Neural cell (in vitro differentiated cells): ENCODE results near the gene MORC3.

Source experiments
- CTCF ChIP-seq: fragments of 450-650 bp; IDR thresholded peaks from 2 replicates; pipeline ENCODE4 v1.5.1; 2014; ENCODE audit warnings: antibody characterized with exemption, mild to moderate bottlenecking, moderate library complexity; ENCODE audit not compliant: poor library complexity, severe bottlenecking
- EZH2 ChIP-seq: fragments of 200-600, 300-800 bp; shearing (Covaris generic), sonication (generic); IDR thresholded peaks from 2 replicates; pipeline ENCODE4 v1.6.1; 2014; ENCODE audit warnings: antibody characterized with exemption, low read length, borderline replicate concordance, mild to moderate bottlenecking; ENCODE audit not compliant: insufficient read depth, poor library complexity, severe bottlenecking
- POLR2AphosphoS5 ChIP-seq: IDR thresholded peaks from 2 replicates; pipeline ENCODE4 v1.6.1; 2012
- TAF1 ChIP-seq: IDR thresholded peaks from 2 replicates; pipeline ENCODE4 v1.6.1; 2012; ENCODE audit warnings: low read depth

- TF ChIP-seq CTCF (no peak), POLR2AphosphoS5 (no peak), TAF1 (no peak), EZH2 (no peak)
Observed at GRCh38 chr21:36379251-36379650, 59.3 kb downstream of the MORC3 start.
